Uterus (tissue), 2 donors: ENCODE results near the gene FMN1.

Experiments used
- CTCF ChIP-seq, 4 experiments: fragments of 200-600 bp in 2 of 4; fragments of 450-650 bp in 2 of 4; sonication (generic) in 2 of 4; IDR thresholded peaks; one replicate each; pipeline ENCODE4 v1.5.1; 2016 to 2019; ENCODE audit warnings: antibody characterized with exemption in 4 of 4, mild to moderate bottlenecking in 2 of 4, moderate library complexity in 1 of 4
- POLR2A ChIP-seq, 2 donors: fragments of 450-650 bp; IDR thresholded peaks; one replicate each; pipeline ENCODE4 v1.6.1; 2016; ENCODE audit warnings: antibody characterized with exemption in 2 of 2, mild to moderate bottlenecking in 1 of 2, moderate library complexity in 1 of 2

GRCh38 chr15:33131552-33132232 lies 62.8 kb downstream of the FMN1 start:
- TF ChIP-seq CTCF (IDR thresholded peaks at IDR 0.05) (no peak), POLR2A (IDR thresholded peaks at IDR 0.05) (no peak)
